Measurements from ENCODE around the gene KCNMB2. TPM values are rescaled to one million over a fixed set of nuclear protein-coding genes. Genes with fewer than 3 reads are reported as not detected.

KCNMB2 gene
- polyA plus RNA-seq, 1 donor (not counting 4 experiments of a cell fraction or from before 2014, with no cell fraction given), result not detected

- TF ChIP-seq CTCF (optimal IDR thresholded peaks at IDR 0.05 in 1 of 3, IDR thresholded peaks at IDR 0.05 in 1 of 3, conservative IDR thresholded peaks at IDR 0.05 in 1 of 3; ENCODE audit: extremely low read depth in 1 of 3, insufficient read depth in 2 of 3, low read length in 3 of 3) (no peak), EZH2 (IDR thresholded peaks at IDR 0.05; ENCODE audit: low read length) (no peak)
- FAIRE-seq, result no peak
- Histone ChIP-seq H3K9me3 (ENCODE audit: control insufficient read depth, low read depth, low read length) (no peaks in the 10 kb centered on the region), H3K9me1 (ENCODE audit: control insufficient read depth, extremely low read depth, insufficient read depth, low read length) (no peaks in the 10 kb centered on the region), H4K20me1 (ENCODE audit: control insufficient read depth, extremely low read depth, insufficient read depth, low read length) (no peaks in the 10 kb centered on the region), H3K36me3 (ENCODE audit: control insufficient read depth in 2 of 2, extremely low read depth in 1 of 2, insufficient read depth in 2 of 2, low read length in 2 of 2) (no peaks in the 10 kb centered on the region), H3K27ac (ENCODE audit: control insufficient read depth, insufficient read depth, low read length) (no peak overlapping the region), H3K79me2 (ENCODE audit: control insufficient read depth, insufficient read depth, low read length) (no peaks in the 10 kb centered on the region), H3K4me2 (ENCODE audit: control insufficient read depth, extremely low read depth, insufficient read depth, low read depth, low read length) (no peak overlapping the region), H3K9ac (ENCODE audit: control insufficient read depth, extremely low read depth, insufficient read depth, low read length) (no peak overlapping the region), H2AFZ (ENCODE audit: control insufficient read depth, low read length) (no peak overlapping the region), H3K4me1 (ENCODE audit: control insufficient read depth, extremely low read depth, insufficient read depth, low read length) (no peaks in the 10 kb centered on the region), H3K27me3 (ENCODE audit: control insufficient read depth, extremely low read depth, insufficient read depth, low read length) (no peaks in the 10 kb centered on the region), H3K4me3 (ENCODE audit: control insufficient read depth in 2 of 3, extremely low read depth in 1 of 3, insufficient read depth in 2 of 3, low read depth in 1 of 3, low read length in 3 of 3) (no peak overlapping the region)
- dilution Hi-C loops (cut with MboI; ENCODE audit: extremely low pct_ligation_motif_present, low sequenced_read_pairs), result no loop called here
- DNase-seq (ENCODE audit: low read depth, low spot score), result no peak
These were observed 301.3 kb downstream of the KCNMB2 start for GRCh38 chr3:178837512-178837911.

- no peaks in the 10 kb centered on the region for H3K9me1 ChIP-seq (ENCODE audit: control insufficient read depth, extremely low read depth, insufficient read depth, low read length)
- H3K9me3 ChIP-seq (ENCODE audit: control insufficient read depth, low read depth, low read length), result no peaks in the 10 kb centered on the region
- dilution Hi-C loops (cut with MboI; ENCODE audit: extremely low pct_ligation_motif_present, low sequenced_read_pairs), result no loop called here
- no peaks in the 10 kb centered on the region for H4K20me1 ChIP-seq (ENCODE audit: control insufficient read depth, extremely low read depth, insufficient read depth, low read length)
- H3K9ac ChIP-seq (ENCODE audit: control insufficient read depth, extremely low read depth, insufficient read depth, low read length), result no peak overlapping the region
- H3K4me3 ChIP-seq (ENCODE audit: control insufficient read depth in 2 of 3, extremely low read depth in 1 of 3, insufficient read depth in 2 of 3, low read depth in 1 of 3, low read length in 3 of 3), result no peak overlapping the region
- H3K27me3 ChIP-seq (ENCODE audit: control insufficient read depth, extremely low read depth, insufficient read depth, low read length), result no peaks in the 10 kb centered on the region
- no peak overlapping the region for H2AFZ ChIP-seq (ENCODE audit: control insufficient read depth, low read length)
- no peaks in the 10 kb centered on the region for H3K79me2 ChIP-seq (ENCODE audit: control insufficient read depth, insufficient read depth, low read length)
- H3K4me1 ChIP-seq (ENCODE audit: control insufficient read depth, extremely low read depth, insufficient read depth, low read length), result no peaks in the 10 kb centered on the region
- no peak overlapping the region for H3K4me2 ChIP-seq (ENCODE audit: control insufficient read depth, extremely low read depth, insufficient read depth, low read depth, low read length)
- no peak for TF ChIP-seq EZH2 (IDR thresholded peaks at IDR 0.05; ENCODE audit: low read length)
- no peak for TF ChIP-seq CTCF (optimal IDR thresholded peaks at IDR 0.05 in 1 of 3, IDR thresholded peaks at IDR 0.05 in 1 of 3, conservative IDR thresholded peaks at IDR 0.05 in 1 of 3; ENCODE audit: extremely low read depth in 1 of 3, insufficient read depth in 2 of 3, low read length in 3 of 3)
- no peak for FAIRE-seq
- H3K27ac ChIP-seq (ENCODE audit: control insufficient read depth, insufficient read depth, low read length), result no peak overlapping the region
- no peaks in the 10 kb centered on the region for H3K36me3 ChIP-seq (ENCODE audit: control insufficient read depth in 2 of 2, extremely low read depth in 1 of 2, insufficient read depth in 2 of 2, low read length in 2 of 2)
- DNase-seq (ENCODE audit: low read depth, low spot score), result no peak
These were observed 304.4 kb downstream of the KCNMB2 start for GRCh38 chr3:178840586-178840985.

All from keratinocyte (primary cell).